Activated naive CD4-positive, alpha-beta T cell treated with anti-CD3 and anti-CD28 coated beads, Interleukin-2, amount 10 ng/mL, durations not matched to agents 7 days and 5 days (primary cell): ENCODE measurements around the gene WARS2.

ENCODE experiments used
- CTCF ChIA-PET: fragments of 350-600 bp; sonication (Branson Sonifier 250); formaldehyde crosslinking; loops from one replicate; lab custom pipeline; 2021; ENCODE audit warnings: antibody characterized with exemption; lab: Charles Lee
- DNase-seq: peaks from one replicate; pipeline ENCODE4 v3.0.0-alpha.2; 2020
- H3K27ac Mint-ChIP-seq: one replicate; pipeline ENCODE4 v1.8.0; 2021; ENCODE audit warnings: mild to moderate bottlenecking, moderate library complexity, mixed read lengths
- H3K27me3 Mint-ChIP-seq: one replicate; pipeline ENCODE4 v1.8.0; 2021; ENCODE audit warnings: mild to moderate bottlenecking, mixed read lengths
- H3K36me3 Mint-ChIP-seq: one replicate; pipeline ENCODE4 v1.8.0; 2021; ENCODE audit warnings: mixed read lengths
- H3K4me1 Mint-ChIP-seq: one replicate; pipeline ENCODE4 v1.8.0; 2021; ENCODE audit warnings: mixed read lengths
- H3K4me3 Mint-ChIP-seq: one replicate; pipeline ENCODE4 v1.8.0; 2021; ENCODE audit warnings: mild to moderate bottlenecking, moderate library complexity, mixed read lengths
- H3K9me3 Mint-ChIP-seq: one replicate; pipeline ENCODE4 v1.8.0; 2021; ENCODE audit warnings: mixed read lengths

The WARS2 gene

DNA sequence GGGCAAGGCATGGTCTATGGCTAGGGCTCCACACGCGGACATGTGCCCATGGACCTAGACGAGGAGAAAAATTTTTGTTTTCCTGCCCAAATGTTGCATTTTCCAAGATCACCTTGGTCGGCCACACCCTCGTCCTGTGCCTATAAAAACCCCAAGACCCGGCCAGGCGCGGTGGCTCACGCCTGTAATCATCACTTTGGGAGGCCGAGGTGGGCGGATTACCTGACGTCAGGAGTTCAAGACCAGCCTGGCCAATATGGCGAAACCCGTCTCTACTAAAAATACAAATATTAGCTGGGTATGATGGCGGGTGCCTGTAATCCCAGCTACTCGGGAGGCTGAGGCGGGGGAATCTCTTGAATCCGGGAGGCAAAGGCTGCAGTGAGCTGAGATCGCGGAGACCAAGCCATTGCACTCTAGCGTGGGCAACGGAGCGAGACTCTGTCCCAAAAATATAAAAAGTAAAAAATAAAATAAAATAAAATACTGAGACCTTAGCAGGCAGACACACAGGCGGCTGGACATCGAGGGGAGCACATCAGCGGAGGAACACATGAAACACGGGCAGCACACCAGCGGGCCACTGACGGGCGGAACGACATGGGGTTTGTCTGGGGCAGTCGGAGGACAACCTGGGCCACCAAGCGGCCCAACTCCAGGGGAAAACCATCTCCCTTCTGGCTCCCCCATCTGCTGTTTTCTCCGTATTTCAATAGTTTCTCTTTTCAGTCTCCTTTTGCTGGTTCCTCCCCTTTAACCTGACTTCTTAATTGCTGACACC is 91.6 kb downstream of the WARS2 start:
- H3K27me3 Mint-ChIP-seq = no peaks in the 10 kb centered on the region
- H3K4me3 Mint-ChIP-seq = no peak overlapping the region
- no peaks in the 10 kb centered on the region for H3K4me1 Mint-ChIP-seq
- H3K9me3 Mint-ChIP-seq = no peaks in the 10 kb centered on the region
- no peak for DNase-seq
- no peak overlapping the region for H3K27ac Mint-ChIP-seq
- CTCF ChIA-PET = no interaction called here
- no peaks in the 10 kb centered on the region for H3K36me3 Mint-ChIP-seq

- CTCF ChIA-PET = interaction anchor here (0.7 kb wide), 1 partner anchor 40 kb away, joined by 3 read pairs; no protein-coding TSS in a partner anchor
- H3K4me3 Mint-ChIP-seq = no peak overlapping the region
- no peaks in the 10 kb centered on the region for H3K9me3 Mint-ChIP-seq
- H3K36me3 Mint-ChIP-seq = no peaks in the 10 kb centered on the region
- DNase-seq = no peak
- H3K27ac Mint-ChIP-seq = no peak overlapping the region
- no peaks in the 10 kb centered on the region for H3K4me1 Mint-ChIP-seq
- H3K27me3 Mint-ChIP-seq = no peaks in the 10 kb centered on the region
Observed at GRCh38 chr1:119046785-119047438, 93.5 kb downstream of the WARS2 start.

DNA sequence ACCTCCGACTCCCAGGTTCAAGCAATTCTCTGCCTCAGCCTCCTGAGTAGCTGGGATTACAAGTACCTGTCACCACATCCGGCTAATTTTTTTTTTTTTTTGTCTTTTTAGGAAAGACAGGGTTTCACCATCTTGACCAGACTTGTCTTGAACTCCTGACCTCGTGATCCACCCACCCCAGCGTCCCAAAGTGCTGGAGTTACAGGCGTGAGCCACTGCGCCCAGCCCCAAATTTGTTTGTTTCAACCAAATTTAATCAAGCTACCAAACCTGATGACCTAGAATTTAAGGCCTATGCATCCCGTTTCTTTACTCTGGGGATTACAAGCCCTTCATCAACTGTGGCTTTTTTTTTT is 94.0 kb downstream of the WARS2 start:
- no peak for DNase-seq
- CTCF ChIA-PET = interaction anchor here (0.7 to 1.1 kb wide), 2 partner anchors 38 to 40 kb away, joined by 3 read pairs; no protein-coding TSS in a partner anchor
- Mint-ChIP-seq H3K9me3 (no peaks in the 10 kb centered on the region), H3K36me3 (no peaks in the 10 kb centered on the region), H3K27me3 (no peaks in the 10 kb centered on the region), H3K27ac (no peak overlapping the region), H3K4me3 (no peak overlapping the region), H3K4me1 (no peaks in the 10 kb centered on the region)

DNA sequence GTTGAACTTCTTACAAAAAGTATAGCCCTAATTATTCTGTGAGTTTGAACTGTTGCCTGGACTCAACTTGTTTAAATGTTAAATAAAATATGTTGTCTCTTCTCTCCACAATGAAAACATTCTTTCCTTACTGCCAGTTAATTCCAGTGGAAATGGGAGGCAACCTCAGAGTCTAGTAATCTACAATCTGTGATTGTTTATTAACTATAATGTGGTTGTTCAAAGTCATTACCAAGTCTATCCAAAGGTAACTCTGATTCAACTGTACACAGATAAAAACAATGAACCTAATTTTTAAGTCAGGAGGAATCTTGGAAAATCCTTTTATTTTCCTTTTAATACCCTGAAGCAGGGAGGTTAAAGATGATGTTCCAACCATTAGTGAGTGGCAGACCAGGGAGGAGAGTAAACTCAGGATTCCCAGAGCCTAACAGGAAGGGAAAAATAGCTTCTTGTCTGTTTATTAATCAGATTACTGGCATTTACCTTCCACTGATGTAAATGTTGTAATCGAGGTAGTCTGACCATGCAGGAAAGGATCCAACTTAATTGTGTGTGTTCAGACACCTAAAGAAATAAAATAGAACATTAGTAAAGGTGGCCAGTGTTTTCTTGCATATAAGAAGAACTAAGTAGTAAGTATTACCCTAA is 95.2 kb downstream of the WARS2 start:
- no peaks in the 10 kb centered on the region for H3K27me3 Mint-ChIP-seq
- CTCF ChIA-PET = interaction anchor here (1.1 kb wide), 1 partner anchor 37 kb away, joined by 3 read pairs; no protein-coding TSS in a partner anchor
- H3K9me3 Mint-ChIP-seq = no peaks in the 10 kb centered on the region
- no peaks in the 10 kb centered on the region for H3K4me1 Mint-ChIP-seq
- H3K36me3 Mint-ChIP-seq = no peaks in the 10 kb centered on the region
- no peak for DNase-seq
- H3K27ac Mint-ChIP-seq = no peak overlapping the region
- no peak overlapping the region for H3K4me3 Mint-ChIP-seq

- H3K36me3 Mint-ChIP-seq = peaks cover 3% of the 10 kb centered on the region
- CTCF ChIA-PET = no interaction called here
- no peak for DNase-seq
- no peak overlapping the region for H3K4me3 Mint-ChIP-seq
- no peaks in the 10 kb centered on the region for H3K4me1 Mint-ChIP-seq
- no peaks in the 10 kb centered on the region for H3K27me3 Mint-ChIP-seq
- no peak overlapping the region for H3K27ac Mint-ChIP-seq
- H3K9me3 Mint-ChIP-seq = no peaks in the 10 kb centered on the region
Observed at GRCh38 chr1:119040906-119041305, 99.5 kb downstream of the WARS2 start.

- Mint-ChIP-seq H3K4me1 (no peaks in the 10 kb centered on the region), H3K36me3 (peaks cover 3% of the 10 kb centered on the region)
Observed at GRCh38 chr1:119040489-119040888, 100.0 kb downstream of the WARS2 start.

DNA sequence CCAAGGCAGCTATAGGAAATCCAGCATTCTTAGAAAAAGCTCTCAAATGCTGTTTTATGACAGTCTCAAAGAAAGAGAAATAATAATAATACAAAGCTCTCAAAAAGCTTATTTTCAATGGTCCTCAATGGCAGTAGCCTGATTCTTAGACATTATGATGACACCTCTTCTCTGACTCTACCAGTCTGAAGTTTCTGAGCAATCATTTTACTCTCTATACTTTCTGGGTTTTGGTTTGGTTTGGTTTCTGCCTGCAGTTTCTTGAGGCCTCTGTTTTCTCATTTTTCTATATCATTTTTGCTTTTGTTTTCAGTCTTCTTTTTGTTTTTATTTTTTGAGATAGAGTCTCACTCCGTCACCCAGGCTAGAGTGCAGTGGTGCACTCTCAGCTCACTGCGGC is 102.1 kb downstream of the WARS2 start:
- Mint-ChIP-seq H3K27me3 (no peaks in the 10 kb centered on the region), H3K36me3 (peaks cover 4% of the 10 kb centered on the region), H3K4me1 (no peaks in the 10 kb centered on the region), H3K9me3 (no peaks in the 10 kb centered on the region), H3K27ac (no peak overlapping the region), H3K4me3 (no peak overlapping the region)
- no peak for DNase-seq
- CTCF ChIA-PET = no interaction called here

More at GRCh38 chr1:119040489-119040888, 100.0 kb downstream of the WARS2 start:
- CTCF ChIA-PET = no interaction called here
- Mint-ChIP-seq H3K9me3 (no peaks in the 10 kb centered on the region), H3K4me3 (no peak overlapping the region), H3K27me3 (no peaks in the 10 kb centered on the region), H3K27ac (no peak overlapping the region)
- no peak for DNase-seq

- Mint-ChIP-seq H3K4me1 (no peaks in the 10 kb centered on the region), H3K27ac (no peak overlapping the region), H3K9me3 (no peaks in the 10 kb centered on the region)
Observed at GRCh38 chr1:119034359-119034758, 106.1 kb downstream of the WARS2 start.

GRCh38 chr1:119032986-119033385 is 107.5 kb downstream of the WARS2 start:
- H3K36me3 Mint-ChIP-seq = peaks cover 13% of the 10 kb centered on the region
- H3K4me3 Mint-ChIP-seq = no peak overlapping the region

More at GRCh38 chr1:119034359-119034758, 106.1 kb downstream of the WARS2 start:
- no peaks in the 10 kb centered on the region for H3K27me3 Mint-ChIP-seq
- CTCF ChIA-PET = no interaction called here
- H3K36me3 Mint-ChIP-seq = peaks cover 13% of the 10 kb centered on the region
- H3K4me3 Mint-ChIP-seq = no peak overlapping the region
- DNase-seq = no peak

GRCh38 chr1:119027759-119028158 is 112.7 kb downstream of the WARS2 start:
- Mint-ChIP-seq H3K4me1 (no peaks in the 10 kb centered on the region), H3K9me3 (no peaks in the 10 kb centered on the region), H3K27me3 (no peaks in the 10 kb centered on the region), H3K27ac (no peak overlapping the region), H3K4me3 (no peak overlapping the region), H3K36me3 (peaks cover 7% of the 10 kb centered on the region)
- CTCF ChIA-PET = no interaction called here
- DNase-seq = no peak

More at GRCh38 chr1:119032986-119033385, 107.5 kb downstream of the WARS2 start:
- CTCF ChIA-PET = no interaction called here
- Mint-ChIP-seq H3K27ac (no peak overlapping the region), H3K27me3 (no peaks in the 10 kb centered on the region), H3K9me3 (no peaks in the 10 kb centered on the region), H3K4me1 (no peaks in the 10 kb centered on the region)
- no peak for DNase-seq

DNA sequence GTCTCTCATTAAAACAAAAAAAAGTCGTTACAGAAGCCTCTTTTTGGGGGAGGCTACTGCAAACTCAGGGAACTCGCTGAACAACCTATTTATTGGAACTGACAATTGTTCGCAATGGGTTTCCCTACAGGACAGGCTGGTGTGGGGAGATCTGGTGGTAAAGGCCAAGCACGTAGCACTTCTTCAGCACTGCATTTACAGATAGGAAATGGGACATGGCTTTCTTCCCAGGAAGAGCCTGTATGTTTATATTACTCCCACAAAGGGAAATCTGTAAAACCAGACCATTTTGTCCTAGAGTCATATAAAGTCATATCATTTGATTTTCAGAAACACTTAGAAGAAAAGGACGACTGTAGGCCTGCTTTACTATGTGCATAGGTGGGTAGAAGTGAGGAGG is 113.5 kb downstream of the WARS2 start:
- CTCF ChIA-PET = no interaction called here

GRCh38 chr1:119015547-119015946 is 124.9 kb downstream of the WARS2 start:
- CTCF ChIA-PET = no interaction called here

More for the DNA sequence above, 113.5 kb downstream of the WARS2 start:
- peaks cover 3% of the 10 kb centered on the region for H3K36me3 Mint-ChIP-seq
- no peaks in the 10 kb centered on the region for H3K9me3 Mint-ChIP-seq
- H3K27ac Mint-ChIP-seq = no peak overlapping the region
- no peak overlapping the region for H3K4me3 Mint-ChIP-seq
- no peak for DNase-seq
- no peaks in the 10 kb centered on the region for H3K4me1 Mint-ChIP-seq
- H3K27me3 Mint-ChIP-seq = no peaks in the 10 kb centered on the region

DNA sequence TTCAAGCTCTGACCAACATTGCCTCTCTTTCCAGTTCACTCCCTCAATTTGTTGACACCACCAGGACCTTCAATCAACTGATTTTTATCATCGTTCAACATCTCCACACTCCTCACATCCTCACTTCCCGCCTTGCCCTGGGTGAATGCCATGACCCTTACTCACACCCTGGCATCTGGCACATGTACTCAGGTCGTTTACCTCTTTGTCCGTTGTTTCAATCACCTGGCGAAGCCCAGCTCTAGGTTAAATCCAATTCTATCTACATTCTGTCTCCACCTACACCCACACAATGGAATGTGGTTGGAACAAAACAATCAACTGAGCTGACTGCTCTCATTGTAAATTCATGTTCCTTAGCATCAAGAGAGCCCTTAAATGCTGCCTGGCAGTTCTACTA is 128.1 kb downstream of the WARS2 start:
- peaks cover 4% of the 10 kb centered on the region for H3K4me1 Mint-ChIP-seq
- no peaks in the 10 kb centered on the region for H3K9me3 Mint-ChIP-seq
- peaks cover 3% of the 10 kb centered on the region for H3K36me3 Mint-ChIP-seq
- no peak overlapping the region for H3K27ac Mint-ChIP-seq
- peaks cover 21% of the 10 kb centered on the region for H3K27me3 Mint-ChIP-seq
- no peak overlapping the region for H3K4me3 Mint-ChIP-seq
- DNase-seq = no peak
- CTCF ChIA-PET = no interaction called here

More at GRCh38 chr1:119015547-119015946, 124.9 kb downstream of the WARS2 start:
- Mint-ChIP-seq H3K4me3 (no peak overlapping the region), H3K27ac (no peak overlapping the region), H3K36me3 (peaks cover 7% of the 10 kb centered on the region), H3K4me1 (no peaks in the 10 kb centered on the region), H3K27me3 (no peaks in the 10 kb centered on the region), H3K9me3 (peaks cover 7% of the 10 kb centered on the region)
- DNase-seq = no peak

DNA sequence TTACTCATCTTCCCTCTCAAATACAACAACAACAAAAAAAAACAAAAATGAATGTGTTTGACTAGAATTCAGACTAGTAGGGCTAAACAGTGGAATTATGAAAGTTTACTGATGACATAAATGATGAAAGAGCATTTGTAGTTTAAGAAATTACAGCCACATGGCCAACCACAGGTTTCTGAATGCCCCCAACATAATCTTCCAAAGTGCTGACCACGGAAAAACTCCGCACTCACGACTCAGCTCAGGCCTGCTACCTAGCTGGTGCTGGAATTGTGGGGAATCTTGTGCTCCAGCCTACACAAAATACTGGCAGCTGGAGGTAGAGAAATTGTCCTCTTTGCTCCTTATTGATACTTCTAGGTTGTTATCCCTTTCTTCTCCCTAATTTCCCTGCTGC is 128.7 kb downstream of the WARS2 start:
- no peak overlapping the region for H3K27ac Mint-ChIP-seq
- peaks cover 4% of the 10 kb centered on the region for H3K4me1 Mint-ChIP-seq
- peaks cover 28% of the 10 kb centered on the region for H3K27me3 Mint-ChIP-seq
- no peak overlapping the region for H3K4me3 Mint-ChIP-seq
- CTCF ChIA-PET = no interaction called here
- no peaks in the 10 kb centered on the region for H3K9me3 Mint-ChIP-seq
- DNase-seq = no peak
- peaks cover 3% of the 10 kb centered on the region for H3K36me3 Mint-ChIP-seq
